Naive thymus-derived CD4-positive, alpha-beta T cell (primary cell): Measurements from ENCODE around the gene TOX2. TPM values are rescaled to one million over a fixed set of nuclear protein-coding genes. Genes with fewer than 3 reads are reported as not detected.

ENCODE experiments used
- ATAC-seq: fragments of 150-1000 bp; cut with Tn5 transposase; 2 replicates; pipeline ENCODE4 v1.10.0; 2021; ENCODE audit warnings: mild to moderate bottlenecking, moderate library complexity
- CTCF ChIA-PET: fragments of 350-600 bp; sonication (Branson Sonifier 250); formaldehyde crosslinking; loops from one replicate; lab custom pipeline; 2021; ENCODE audit warnings: antibody characterized with exemption; lab: Charles Lee
- POLR2A ChIA-PET: fragments of 350-600 bp; sonication (Branson Sonifier 250); formaldehyde crosslinking; loops from one replicate; lab custom pipeline; 2021; ENCODE audit warnings: antibody characterized with exemption, inconsistent platforms; lab: Charles Lee
- DNase-seq, 9 donors: peaks; one replicate each; pipeline versions ENCODE4 v3.0.0 to v3.0.0-alpha.2; 2020 to 2022; ENCODE audit warnings: mixed read lengths in 1 of 9
- H3K27ac ChIP-seq: one replicate; pipeline ENCODE4 v1.7.0; 2013; ENCODE audit warnings: mild to moderate bottlenecking, low read depth, low read length, moderate library complexity
- H3K27me3 ChIP-seq, 2 donors: one replicate each; pipeline ENCODE4 v1.7.0; 2013; ENCODE audit warnings: low read length in 2 of 2, mild to moderate bottlenecking in 2 of 2, moderate library complexity in 2 of 2; ENCODE audit not compliant: control insufficient read depth in 2 of 2, insufficient read depth in 2 of 2
- H3K36me3 ChIP-seq, 3 experiments: 1 replicate in 2 of 3; 2 replicates in 1 of 3; pipeline ENCODE4 v1.7.0; 2013; ENCODE audit warnings: low read length in 3 of 3, mild to moderate bottlenecking in 3 of 3, moderate library complexity in 1 of 3; ENCODE audit not compliant: insufficient read depth in 3 of 3, control insufficient read depth in 2 of 3
- H3K4me1 ChIP-seq, 2 donors: one replicate each; pipeline ENCODE4 v1.7.0; 2013; ENCODE audit warnings: low read length in 2 of 2, mild to moderate bottlenecking in 2 of 2, moderate library complexity in 1 of 2; ENCODE audit not compliant: control insufficient read depth in 2 of 2, insufficient read depth in 2 of 2
- H3K4me3 ChIP-seq: 2 replicates; pipeline ENCODE4 v1.7.0; 2013; ENCODE audit warnings: mild to moderate bottlenecking, low read length
- H3K9me3 ChIP-seq, 3 experiments: 1 replicate in 2 of 3; 2 replicates in 1 of 3; pipeline ENCODE4 v1.7.0; 2013; ENCODE audit warnings: low read length in 3 of 3; ENCODE audit not compliant: control insufficient read depth in 2 of 3
- H3K27ac Mint-ChIP-seq, 9 donors: one replicate each; pipeline ENCODE4 v1.8.0; 2020 to 2022; ENCODE audit warnings: mixed read lengths in 9 of 9, mild to moderate bottlenecking in 8 of 9, moderate library complexity in 5 of 9, inconsistent platforms in 2 of 9
- H3K27me3 Mint-ChIP-seq, 5 donors: one replicate each; pipeline ENCODE4 v1.8.0; 2021 to 2022; ENCODE audit warnings: mixed read lengths in 5 of 5, mild to moderate bottlenecking in 1 of 5
- H3K36me3 Mint-ChIP-seq, 5 donors: one replicate each; pipeline ENCODE4 v1.8.0; 2020 to 2022; ENCODE audit warnings: mixed read lengths in 5 of 5, mild to moderate bottlenecking in 3 of 5, inconsistent platforms in 1 of 5
- H3K4me1 Mint-ChIP-seq, 7 donors: one replicate each; pipeline ENCODE4 v1.8.0; 2020 to 2022; ENCODE audit warnings: mixed read lengths in 7 of 7, mild to moderate bottlenecking in 3 of 7, inconsistent platforms in 1 of 7
- H3K4me3 Mint-ChIP-seq, 10 donors: one replicate each; pipeline ENCODE4 v1.8.0; 2020 to 2022; ENCODE audit warnings: mild to moderate bottlenecking in 10 of 10, mixed read lengths in 10 of 10, moderate library complexity in 6 of 10, inconsistent platforms in 2 of 10
- H3K9me3 Mint-ChIP-seq, 11 donors: one replicate each; pipeline ENCODE4 v1.8.0; 2020 to 2022; ENCODE audit warnings: mixed read lengths in 11 of 11, mild to moderate bottlenecking in 4 of 11, inconsistent platforms in 1 of 11, moderate library complexity in 1 of 11
- intact Hi-C, 2 donors: fragments of 100-400 bp; cut with micrococcal nuclease; formaldehyde crosslinking; loops; one replicate each; pipeline ENCODE4 v1.15.1; 2023
- polyA plus RNA-seq, 2 donors: library from polyadenylated mRNA; unstranded; fragments of 300-500 nt; fragmentation: Illumina TruSeq; gene quantifications; one replicate each; pipeline ENCODE4 v1.2.3, GENCODE V29; 2021
- total RNA-seq, 6 experiments: library from RNA in 5 of 6; stranded (reverse) in 5 of 6; gene quantifications; 1 replicate in 5 of 6; 2 replicates in 1 of 6; pipeline ENCODE4 v1.2.3 and lab custom pipeline; 2021 to 2026

The TOX2 gene
- total and polyA plus RNA-seq, 7 experiments from 2014 or later: 0.22 to 7.1 (median 1.5) TPM

DNA sequence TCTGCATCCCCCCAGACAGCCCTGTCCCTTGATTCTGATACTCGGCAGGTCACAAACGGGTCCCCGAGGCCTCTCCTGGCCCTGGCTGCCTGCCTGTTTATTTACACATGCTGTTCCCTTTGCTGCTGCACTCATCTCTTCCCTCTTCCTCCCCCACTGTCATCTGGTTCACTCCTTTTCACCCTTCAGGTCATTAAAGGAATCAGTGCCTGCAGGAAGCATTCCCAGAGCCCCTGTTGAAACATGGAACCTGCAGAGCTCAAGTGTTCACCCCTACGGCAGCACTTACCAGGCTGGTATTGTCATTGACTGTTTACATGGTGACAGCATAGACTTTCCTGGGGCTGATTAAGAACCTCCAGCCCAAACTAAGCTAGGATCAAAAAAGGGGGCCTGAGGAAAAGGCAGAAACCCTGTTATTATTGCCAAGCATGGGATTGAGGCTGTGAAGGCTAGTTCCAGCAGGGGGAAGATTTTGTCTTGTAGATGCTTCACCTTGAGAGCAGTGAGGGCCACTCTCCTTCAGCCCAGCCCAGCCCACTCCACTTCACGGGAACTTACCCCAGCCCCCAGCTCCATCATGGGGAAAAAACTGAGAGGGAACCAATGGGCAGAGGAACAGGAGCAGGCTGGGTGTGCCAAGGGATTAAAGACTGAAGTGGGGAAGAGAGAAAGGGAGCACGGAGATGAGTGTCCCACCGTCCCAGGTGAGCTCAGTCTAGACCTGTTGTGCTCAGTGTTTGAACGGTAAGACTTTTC lies 199.1 kb downstream of the TOX2 start:
- H3K27ac Mint-ChIP-seq: peak overlapping the region in 2 of 9 donors; percentile 17 to 78
- H3K9me3 Mint-ChIP-seq: peaks cover 0 to 12% (median 3%) of the 10 kb centered on the region in 11 donors
- Histone ChIP-seq H3K9me3 (no peaks in the 10 kb centered on the region), H3K4me1 (no peaks in the 10 kb centered on the region), H3K27me3 (no peaks in the 10 kb centered on the region), H3K4me3 (no peak overlapping the region), H3K36me3 (no peaks in the 10 kb centered on the region), H3K27ac (no peak overlapping the region)
- H3K36me3 Mint-ChIP-seq: peaks cover 0 to 5% (median 0%) of the 10 kb centered on the region in 5 donors
- H3K27me3 Mint-ChIP-seq: peaks cover 12 to 43% (median 32%) of the 10 kb centered on the region in 5 donors
- no peak overlapping the region for H3K4me3 Mint-ChIP-seq
- intact Hi-C loops: loop anchor here in 1 of 2 donors (10.0 kb wide), 1 partner anchor 751 kb away; no protein-coding TSS in a partner anchor
- no peak for DNase-seq
- peaks cover 0 to 16% (median 5%) of the 10 kb centered on the region in 7 donors for H3K4me1 Mint-ChIP-seq
- ATAC-seq: no peak
- CTCF ChIA-PET: interaction anchor here (0.5 to 1.3 kb wide), 4 partner anchors 15 to 112 kb away, joined by 3 read pairs; no protein-coding TSS in a partner anchor
- POLR2A ChIA-PET: interaction anchor here (1.2 kb wide), 1 partner anchor 39 kb away, joined by 5 read pairs; no protein-coding TSS in a partner anchor

GRCh38 chr20:44115181-44115580 lies 200.5 kb downstream of the TOX2 start:
- H3K4me3 ChIP-seq: no peak overlapping the region
- intact Hi-C loops: loop anchor here (5.0 to 10.0 kb wide), 2 partner anchors 197 to 750 kb away; partner anchors contain the start of gene FITM2 (in 1 of the 2)
- no peaks in the 10 kb centered on the region for H3K9me3 ChIP-seq
- Mint-ChIP-seq H3K27me3 (peaks cover 8 to 33% (median 21%) of the 10 kb centered on the region in 5 donors), H3K9me3 (no peaks in the 10 kb centered on the region), H3K4me3 (no peak overlapping the region), H3K36me3 (no peaks in the 10 kb centered on the region), H3K4me1 (peaks cover 0 to 16% (median 5%) of the 10 kb centered on the region in 7 donors), H3K27ac (no peak overlapping the region)
- POLR2A ChIA-PET: no interaction called here
- no peaks in the 10 kb centered on the region for H3K36me3 ChIP-seq
- CTCF ChIA-PET: interaction anchor here (0.6 to 1.3 kb wide), 2 partner anchors 73 to 469 kb away, joined by 3 read pairs; no protein-coding TSS in a partner anchor
- DNase-seq (no peak), ATAC-seq (no peak)
- H3K27ac ChIP-seq: no peak overlapping the region
- no peaks in the 10 kb centered on the region for H3K27me3 ChIP-seq
- H3K4me1 ChIP-seq: no peaks in the 10 kb centered on the region

DNA sequence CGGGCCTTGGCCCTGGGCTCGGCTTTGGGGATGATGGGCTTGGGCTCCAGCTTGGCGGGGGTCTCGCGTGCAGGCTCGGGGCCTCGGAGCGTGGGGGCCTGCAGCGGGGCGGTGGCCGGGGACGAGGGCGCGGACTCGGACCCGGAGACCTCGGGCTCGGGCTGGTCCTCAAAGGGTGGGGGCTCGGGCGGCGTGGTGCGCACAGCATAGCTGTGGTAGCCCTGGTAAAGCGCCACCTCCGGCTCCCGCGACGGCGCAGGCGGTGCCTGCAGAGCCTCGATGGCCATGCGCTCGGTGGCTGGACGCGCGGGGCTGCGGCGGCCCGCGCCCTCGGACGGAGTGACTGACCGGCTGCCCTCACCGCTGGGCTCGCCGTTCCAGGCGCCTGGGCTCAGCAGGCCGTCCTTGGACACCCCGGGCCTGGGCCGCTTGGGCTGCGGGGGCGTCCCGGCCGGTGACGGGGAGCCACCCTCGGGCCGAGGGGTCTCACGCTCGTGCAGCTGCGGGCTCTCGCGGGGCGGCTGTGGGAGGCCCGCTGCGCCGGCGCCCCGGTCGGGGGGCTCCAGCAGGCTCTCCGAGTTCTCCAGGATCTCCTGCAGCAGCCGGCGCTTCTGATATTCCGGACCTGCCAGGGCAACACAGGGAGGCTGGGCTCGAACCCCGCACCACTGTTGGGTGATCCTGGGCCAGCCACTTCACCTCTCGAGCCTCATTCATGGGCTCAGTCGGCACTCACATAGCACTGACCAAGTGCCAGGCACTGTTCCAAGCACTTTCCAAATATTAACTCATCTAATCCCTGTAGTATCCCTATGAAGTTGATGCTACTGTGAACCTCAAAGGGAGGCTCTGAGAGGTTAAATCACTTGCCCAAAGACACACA lies 201.4 kb downstream of the TOX2 start:
- ChIA-PET CTCF (interaction anchor here (0.6 to 2.9 kb wide), 9 partner anchors 35 to 281 kb away, joined by 3 to 60 read pairs (median 6); partner anchors contain the start of gene FITM2), POLR2A (interaction anchor here (2.1 kb wide), 1 partner anchor 74 kb away, joined by 15 read pairs; no protein-coding TSS in a partner anchor)
- Mint-ChIP-seq H3K36me3 (no peaks in the 10 kb centered on the region), H3K27ac (peak overlapping the region in 1 of 9 donors; percentile 49), H3K4me1 (peaks cover 0 to 16% (median 5%) of the 10 kb centered on the region in 7 donors), H3K9me3 (no peaks in the 10 kb centered on the region), H3K4me3 (peak overlapping the region in 1 of 10 donors; percentile 23), H3K27me3 (peaks cover 8 to 34% (median 20%) of the 10 kb centered on the region in 5 donors)
- H3K9me3 ChIP-seq: no peaks in the 10 kb centered on the region
- no peaks in the 10 kb centered on the region for H3K27me3 ChIP-seq
- H3K36me3 ChIP-seq: no peaks in the 10 kb centered on the region
- no peaks in the 10 kb centered on the region for H3K4me1 ChIP-seq
- H3K4me3 ChIP-seq: no peak overlapping the region
- intact Hi-C loops: loop anchor here (1.0 to 10.0 kb wide), 9 partner anchors 74 to 749 kb away; partner anchors contain the start of gene FITM2 (in 2 of the 2)
- no peak for DNase-seq
- H3K27ac ChIP-seq: no peak overlapping the region
- no peak for ATAC-seq

GRCh38 chr20:44117296-44118184 lies 202.9 kb downstream of the TOX2 start:
- intact Hi-C loops: loop anchor here (2.0 to 10.0 kb wide), 4 partner anchors 195 to 747 kb away; partner anchors contain the start of gene FITM2 (in 1 of the 2)

DNA sequence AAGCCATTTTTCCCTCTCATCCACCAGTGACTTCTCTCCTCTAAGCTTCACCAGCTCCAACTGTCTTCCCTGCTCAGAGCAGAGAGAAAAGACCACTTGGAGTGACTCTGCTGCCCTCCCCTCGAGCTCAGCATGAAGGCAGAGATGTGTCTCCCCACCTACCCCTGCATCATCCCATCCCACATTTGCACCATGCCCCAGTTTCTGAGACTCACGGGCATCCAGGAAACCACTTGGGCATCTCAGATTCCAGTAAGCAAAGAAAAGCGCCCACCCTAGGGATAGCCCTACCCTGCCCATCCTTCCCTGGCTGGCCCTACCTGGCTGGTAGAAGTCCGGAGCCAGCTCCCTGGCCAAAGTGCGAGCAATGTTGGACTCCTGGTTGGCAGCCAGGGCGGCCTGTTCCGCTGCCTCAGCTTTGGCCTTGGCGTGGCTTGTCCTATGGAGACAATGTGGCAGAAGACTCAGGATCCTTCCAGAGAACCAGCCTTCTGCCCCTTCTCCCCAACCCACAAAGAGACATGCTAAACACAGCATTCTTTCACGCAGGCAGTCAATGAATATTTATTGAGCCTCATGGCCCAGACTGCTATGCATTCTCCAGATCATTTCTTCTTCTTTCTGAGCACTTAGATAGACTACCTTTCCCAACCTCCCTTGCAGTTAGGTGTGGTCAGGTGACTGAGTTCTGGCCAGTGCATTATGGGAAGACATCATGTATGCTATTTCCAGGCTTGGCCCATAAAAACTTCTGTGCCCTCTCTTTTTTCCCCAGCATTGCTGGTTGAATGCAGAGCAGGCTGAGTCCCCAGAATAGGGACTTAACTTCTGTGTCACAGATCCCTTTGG lies 203.8 kb downstream of the TOX2 start:
- H3K27ac Mint-ChIP-seq: no peak overlapping the region
- no peaks in the 10 kb centered on the region for H3K27me3 ChIP-seq
- intact Hi-C loops: loop anchor here (5.0 to 10.0 kb wide), 2 partner anchors 194 to 746 kb away; partner anchors contain the start of gene FITM2 (in 1 of the 2)
- H3K4me3 ChIP-seq: no peak overlapping the region
- CTCF ChIA-PET: interaction anchor here (0.7 to 2.9 kb wide), 5 partner anchors 49 to 193 kb away, joined by 3 to 60 read pairs (median 8); partner anchors contain the start of gene FITM2
- H3K4me1 ChIP-seq: no peaks in the 10 kb centered on the region
- H3K27me3 Mint-ChIP-seq: peaks cover 19 to 47% (median 30%) of the 10 kb centered on the region in 5 donors
- no peak overlapping the region for H3K27ac ChIP-seq
- H3K4me1 Mint-ChIP-seq: peaks cover 0 to 10% (median 5%) of the 10 kb centered on the region in 7 donors
- no peak overlapping the region for H3K4me3 Mint-ChIP-seq
- no peaks in the 10 kb centered on the region for H3K9me3 Mint-ChIP-seq
- POLR2A ChIA-PET: interaction anchor here (2.1 kb wide), 1 partner anchor 71 kb away, joined by 15 read pairs; no protein-coding TSS in a partner anchor
- no peak for ATAC-seq
- no peaks in the 10 kb centered on the region for H3K36me3 Mint-ChIP-seq
- DNase-seq: no peak
- H3K36me3 ChIP-seq: no peaks in the 10 kb centered on the region
- no peaks in the 10 kb centered on the region for H3K9me3 ChIP-seq

More at GRCh38 chr20:44117296-44118184, 202.9 kb downstream of the TOX2 start:
- H3K27me3 Mint-ChIP-seq: peaks cover 14 to 39% (median 23%) of the 10 kb centered on the region in 5 donors
- Histone ChIP-seq H3K27me3 (no peaks in the 10 kb centered on the region), H3K4me3 (no peak overlapping the region), H3K9me3 (no peaks in the 10 kb centered on the region), H3K27ac (no peak overlapping the region), H3K36me3 (no peaks in the 10 kb centered on the region), H3K4me1 (no peaks in the 10 kb centered on the region)
- no peak overlapping the region for H3K27ac Mint-ChIP-seq
- H3K36me3 Mint-ChIP-seq: no peaks in the 10 kb centered on the region
- POLR2A ChIA-PET: interaction anchor here (0.6 to 2.1 kb wide), 2 partner anchors 72 to 89 kb away, joined by 3 to 15 read pairs; no protein-coding TSS in a partner anchor
- no peaks in the 10 kb centered on the region for H3K9me3 Mint-ChIP-seq
- CTCF ChIA-PET: interaction anchor here (0.6 to 2.9 kb wide), 11 partner anchors 37 to 267 kb away, joined by 3 to 60 read pairs (median 4); partner anchors contain the start of gene FITM2
- H3K4me3 Mint-ChIP-seq: no peak overlapping the region
- ATAC-seq (no peak), DNase-seq (no peak)
- peaks cover 0 to 11% (median 5%) of the 10 kb centered on the region in 7 donors for H3K4me1 Mint-ChIP-seq
